H9 (cell line): ENCODE results near the gene CRMP1. TPM values are rescaled to one million over a fixed set of nuclear protein-coding genes. Genes with fewer than 3 reads are reported as not detected.

ENCODE experiments used
- DNase-seq: peaks from one replicate; pipeline ENCODE4 v3.0.0-alpha.2; 2017
- H2AFZ ChIP-seq: one replicate; pipeline ENCODE4 v1.6.1; 2013; ENCODE audit warnings: mild to moderate bottlenecking, low read length, control low read depth, moderate library complexity
- H2AK5ac ChIP-seq: 2 replicates; pipeline ENCODE4 v1.6.1; 2013; ENCODE audit warnings: low read length, control low read depth, mixed read lengths; ENCODE audit not compliant: insufficient read length
- H2BK120ac ChIP-seq: one replicate; pipeline ENCODE4 v1.6.1; 2013; ENCODE audit warnings: low read depth, mild to moderate bottlenecking, low read length, control low read depth, inconsistent platforms; ENCODE audit not compliant: poor library complexity, severe bottlenecking
- H2BK12ac ChIP-seq: 2 replicates; pipeline ENCODE4 v1.6.1; 2013; ENCODE audit warnings: low read length, control low read depth, mixed read lengths, low read depth; ENCODE audit not compliant: insufficient read length
- H2BK15ac ChIP-seq: 2 replicates; pipeline ENCODE4 v1.6.1; 2013; ENCODE audit warnings: low read depth, low read length, control low read depth
- H2BK20ac ChIP-seq: one replicate; pipeline ENCODE4 v1.6.1; 2013; ENCODE audit warnings: low read depth, mild to moderate bottlenecking, low read length, control low read depth, inconsistent platforms; ENCODE audit not compliant: poor library complexity, severe bottlenecking
- H2BK5ac ChIP-seq: 2 replicates; pipeline ENCODE4 v1.6.1; 2013; ENCODE audit warnings: low read length, control low read depth, mixed read lengths; ENCODE audit not compliant: insufficient read length
- H3K14ac ChIP-seq: 2 replicates; pipeline ENCODE4 v1.6.1; 2013; ENCODE audit warnings: low read length, control low read depth; ENCODE audit not compliant: insufficient read depth
- H3K18ac ChIP-seq: 2 replicates; pipeline ENCODE4 v1.6.1; 2013; ENCODE audit warnings: low read depth, mild to moderate bottlenecking, mixed read lengths, low read length, control low read depth; ENCODE audit not compliant: insufficient read length
- H3K23ac ChIP-seq: 2 replicates; pipeline ENCODE4 v1.6.1; 2013; ENCODE audit warnings: low read length, control low read depth, mixed read lengths, low read depth; ENCODE audit not compliant: insufficient read length
- H3K23me2 ChIP-seq: 2 replicates; pipeline ENCODE4 v1.6.1; 2013; ENCODE audit warnings: low read depth, mild to moderate bottlenecking, mixed read lengths, low read length, control low read depth; ENCODE audit not compliant: insufficient read length, poor library complexity, severe bottlenecking
- H3K27ac ChIP-seq: 2 replicates; pipeline ENCODE4 v1.5.1; 2013; ENCODE audit warnings: low read length, control low read depth, mixed read lengths, low read depth; ENCODE audit not compliant: insufficient read length
- H3K27me3 ChIP-seq: 2 replicates; pipeline ENCODE4 v1.6.1; 2013; ENCODE audit warnings: low read length, control low read depth, inconsistent platforms; ENCODE audit not compliant: insufficient read depth
- H3K4ac ChIP-seq: 2 replicates; pipeline ENCODE4 v1.6.1; 2013; ENCODE audit warnings: low read depth, mild to moderate bottlenecking, control low read depth, inconsistent platforms, low read length, moderate library complexity
- H3K4me1 ChIP-seq: 2 replicates; pipeline ENCODE4 v1.6.1; 2013; ENCODE audit warnings: low read length, control low read depth, inconsistent platforms; ENCODE audit not compliant: insufficient read depth
- H3K4me2 ChIP-seq: 2 replicates; pipeline ENCODE4 v1.6.1; 2013; ENCODE audit warnings: low read length, control low read depth, mixed read lengths; ENCODE audit not compliant: insufficient read length, insufficient read depth
- H3K56ac ChIP-seq: 2 replicates; pipeline ENCODE4 v1.6.1; 2013; ENCODE audit warnings: low read depth, mild to moderate bottlenecking, mixed read lengths, low read length, control low read depth; ENCODE audit not compliant: insufficient read length
- H3K79me1 ChIP-seq: 2 replicates; pipeline ENCODE4 v1.6.1; 2013; ENCODE audit warnings: low read depth, mild to moderate bottlenecking, moderate library complexity, low read length, control low read depth, inconsistent platforms; ENCODE audit not compliant: insufficient read depth, poor library complexity, severe bottlenecking
- H3K79me2 ChIP-seq: 2 replicates; pipeline ENCODE4 v1.6.1; 2013; ENCODE audit warnings: low read length, control low read depth, inconsistent platforms; ENCODE audit not compliant: insufficient read depth
- H3K9ac ChIP-seq: 2 replicates; pipeline ENCODE4 v1.6.1; 2013; ENCODE audit warnings: low read length, control low read depth, mixed read lengths; ENCODE audit not compliant: insufficient read length; ENCODE audit errors: extremely low read depth
- H3K9me3 ChIP-seq: one replicate; pipeline ENCODE4 v1.6.1; 2013; ENCODE audit warnings: low read depth, low read length, inconsistent platforms; ENCODE audit not compliant: control insufficient read depth
- H3T11ph ChIP-seq: one replicate; pipeline ENCODE4 v1.6.1; 2013; ENCODE audit warnings: mild to moderate bottlenecking, low read length, control low read depth, inconsistent platforms
- H4K20me1 ChIP-seq: one replicate; pipeline ENCODE4 v1.6.1; 2013; ENCODE audit not compliant: control insufficient read depth, insufficient read length, insufficient read depth
- H4K5ac ChIP-seq: 2 replicates; pipeline ENCODE4 v1.6.1; 2013; ENCODE audit warnings: low read depth, mild to moderate bottlenecking, mixed read lengths, low read length, control low read depth; ENCODE audit not compliant: insufficient read length
- H4K8ac ChIP-seq: replicated peaks from 2 replicates; pipeline ENCODE4 v1.6.1; 2013; ENCODE audit warnings: low read length, control low read depth, mixed read lengths, low read depth; ENCODE audit not compliant: insufficient read length
- H4K91ac ChIP-seq: 2 replicates; pipeline ENCODE4 v1.6.1; 2013; ENCODE audit warnings: low read depth, mild to moderate bottlenecking, moderate library complexity, mixed read lengths, low read length, control low read depth; ENCODE audit not compliant: insufficient read length
- H3K27ac Mint-ChIP-seq, 3 experiments: 2 replicates in 2 of 3; 3 replicates in 1 of 3; pipeline ENCODE4 v1.8.0; 2020 to 2021; ENCODE audit warnings: mixed read lengths in 3 of 3, mild to moderate bottlenecking in 1 of 3, moderate library complexity in 1 of 3
- H3K27me3 Mint-ChIP-seq: 2 replicates; pipeline ENCODE4 v1.8.0; 2021; ENCODE audit warnings: low read depth, mild to moderate bottlenecking, moderate library complexity, mixed read lengths
- H3K36me3 Mint-ChIP-seq, 3 experiments: 2 replicates in 2 of 3; 3 replicates in 1 of 3; pipeline ENCODE4 v1.8.0; 2020 to 2021; ENCODE audit warnings: low read depth in 3 of 3, mixed read lengths in 3 of 3; ENCODE audit not compliant: insufficient read depth in 1 of 3
- H3K4me1 Mint-ChIP-seq, 2 experiments: 2 replicates each; pipeline ENCODE4 v1.8.0; 2020; ENCODE audit warnings: mixed read lengths in 2 of 2
- H3K4me3 Mint-ChIP-seq, 2 experiments: 2 replicates in 1 of 2; 3 replicates in 1 of 2; pipeline ENCODE4 v1.8.0; 2020 to 2021; ENCODE audit warnings: mild to moderate bottlenecking in 2 of 2, mixed read lengths in 2 of 2, moderate library complexity in 1 of 2
- H3K9me3 Mint-ChIP-seq, 2 experiments: 2 replicates in 1 of 2; 3 replicates in 1 of 2; pipeline ENCODE4 v1.8.0; 2020; ENCODE audit warnings: mild to moderate bottlenecking in 2 of 2, mixed read lengths in 2 of 2, moderate library complexity in 1 of 2
- WGBS: extraction: QIAGEN DNeasy Blood & Tissue Kit; methylation state at CpG from one replicate; pipeline ENCODE4 v1.1.7; 2013; ENCODE audit warnings: missing lambda C conversion rate, low lambda C conversion rate, mixed read lengths; ENCODE audit not compliant: insufficient read length; ENCODE audit errors: extremely low coverage; 5-methylcytosine and 5-hydroxymethylcytosine counted together
- total RNA-seq: library from RNA; stranded (reverse); gene quantifications from 2 replicates; pipeline ENCODE4 v1.2.1, GENCODE V29; 2021
- TF ChIP-seq, protein P1 (sequence below): fragments of 200-600 bp; sonication (generic); conservative IDR thresholded peaks from 3 replicates; pipeline ENCODE4 v1.8.0; 2021; ENCODE audit warnings: antibody characterized with exemption, mild to moderate bottlenecking

The CRMP1 gene
- total RNA-seq, 1 experiment from 2014 or later: 71.6 TPM

GRCh38 chr4:5893591-5893990 lies 705 bp upstream of the CRMP1 start:
- no peak overlapping the region for H3K27ac Mint-ChIP-seq
- TF ChIP-seq, protein P1, sequence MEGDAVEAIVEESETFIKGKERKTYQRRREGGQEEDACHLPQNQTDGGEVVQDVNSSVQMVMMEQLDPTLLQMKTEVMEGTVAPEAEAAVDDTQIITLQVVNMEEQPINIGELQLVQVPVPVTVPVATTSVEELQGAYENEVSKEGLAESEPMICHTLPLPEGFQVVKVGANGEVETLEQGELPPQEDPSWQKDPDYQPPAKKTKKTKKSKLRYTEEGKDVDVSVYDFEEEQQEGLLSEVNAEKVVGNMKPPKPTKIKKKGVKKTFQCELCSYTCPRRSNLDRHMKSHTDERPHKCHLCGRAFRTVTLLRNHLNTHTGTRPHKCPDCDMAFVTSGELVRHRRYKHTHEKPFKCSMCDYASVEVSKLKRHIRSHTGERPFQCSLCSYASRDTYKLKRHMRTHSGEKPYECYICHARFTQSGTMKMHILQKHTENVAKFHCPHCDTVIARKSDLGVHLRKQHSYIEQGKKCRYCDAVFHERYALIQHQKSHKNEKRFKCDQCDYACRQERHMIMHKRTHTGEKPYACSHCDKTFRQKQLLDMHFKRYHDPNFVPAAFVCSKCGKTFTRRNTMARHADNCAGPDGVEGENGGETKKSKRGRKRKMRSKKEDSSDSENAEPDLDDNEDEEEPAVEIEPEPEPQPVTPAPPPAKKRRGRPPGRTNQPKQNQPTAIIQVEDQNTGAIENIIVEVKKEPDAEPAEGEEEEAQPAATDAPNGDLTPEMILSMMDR: no peak

More at GRCh38 chr4:5893591-5893990, 705 bp upstream of the CRMP1 start:
- Histone ChIP-seq H4K20me1 (no peaks in the 10 kb centered on the region), H3K18ac (no peak overlapping the region), H3T11ph (no peak overlapping the region), H3K56ac (no peak overlapping the region), H3K27me3 (peaks cover 18% of the 10 kb centered on the region; the same call in 1 of the 2 replicates), H2AFZ (no peak overlapping the region), H3K79me1 (no peaks in the 10 kb centered on the region), H4K5ac (no peak overlapping the region), H3K79me2 (no peaks in the 10 kb centered on the region), H2BK12ac (no peak overlapping the region), H3K4me2 (peak overlapping the region; percentile 55), H3K27ac (no peak overlapping the region), H3K4ac (no peak overlapping the region), H4K8ac (no peak overlapping the region), H2BK15ac (no peak overlapping the region), H2BK5ac (no peak overlapping the region), H4K91ac (no peak overlapping the region), H3K4me1 (peaks cover 2% of the 10 kb centered on the region; the same call in 1 of the 2 replicates), H3K23ac (no peak overlapping the region), H2AK5ac (no peak overlapping the region), H3K9me3 (no peaks in the 10 kb centered on the region), H3K14ac (no peak overlapping the region), H3K23me2 (peaks cover 15% of the 10 kb centered on the region), H2BK120ac (no peak overlapping the region), H3K9ac (no peak overlapping the region), H2BK20ac (no peak overlapping the region)
- peaks cover 91% of the 10 kb centered on the region for H3K27me3 Mint-ChIP-seq
- H3K4me1 Mint-ChIP-seq: peaks cover 31 to 52% of the 10 kb centered on the region in 2 experiments
- peaks cover 0 to 9% (median 3%) of the 10 kb centered on the region in 3 experiments; a peak in 4 of 7 replicates for H3K36me3 Mint-ChIP-seq
- no peak for DNase-seq
- H3K9me3 Mint-ChIP-seq: peaks cover 5 to 15% of the 10 kb centered on the region in 2 experiments
- H3K4me3 Mint-ChIP-seq: peak overlapping the region; percentile 26 to 69
- no CpG with 5 or more reads among the region's 8 CpGs for WGBS
